ENCODE data around the gene PCNX2. TPM values are rescaled to one million over a fixed set of nuclear protein-coding genes. Genes with fewer than 3 reads are reported as not detected.

The PCNX2 gene
- total RNA-seq, 1 donor from 2014 or later, result 0.20 TPM

GRCh38 chr1:233233508-233234040 lies 62.0 kb downstream of the PCNX2 start:
- DNase-seq (ENCODE audit: low read depth in 2 of 2), result no peak

DNA sequence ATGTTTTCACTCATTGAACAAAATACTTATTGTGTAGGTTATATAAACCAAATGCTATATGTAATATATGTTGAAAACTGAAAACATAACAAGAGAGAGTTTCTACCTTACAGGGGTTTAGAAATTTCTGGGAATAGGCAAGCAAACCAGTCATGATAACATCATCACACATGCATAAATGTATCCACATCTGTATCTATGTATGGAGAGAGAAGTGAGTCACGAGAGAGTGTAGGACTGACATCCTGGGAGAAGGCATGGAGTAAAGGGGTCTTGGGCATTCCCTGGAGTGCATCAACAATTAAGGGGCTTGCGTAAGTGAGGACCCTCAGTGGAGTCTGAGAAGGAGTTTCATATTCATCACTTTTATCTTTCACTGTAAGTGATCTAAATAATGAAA lies 65.5 kb downstream of the PCNX2 start:
- no peak for DNase-seq (ENCODE audit: low read depth in 2 of 2)

DNA sequence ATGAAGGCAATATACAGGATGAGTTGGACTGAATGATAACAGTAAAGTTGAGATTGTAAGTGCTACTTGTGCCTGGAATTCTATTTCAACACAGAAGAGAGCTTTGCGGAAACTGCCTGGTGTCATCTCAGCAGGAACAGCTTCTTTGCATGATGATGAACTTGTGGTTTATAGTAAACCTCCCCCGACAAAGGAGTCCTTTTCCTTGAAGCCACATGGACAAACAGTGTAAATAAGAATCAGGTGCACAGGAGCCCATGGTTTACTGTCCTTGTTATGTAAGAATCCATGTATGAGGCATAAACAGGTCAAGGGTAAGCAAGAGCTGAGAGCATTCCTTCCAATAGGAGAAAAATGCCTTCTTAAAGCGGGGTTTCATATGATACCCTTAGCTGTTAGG lies 66.2 kb downstream of the PCNX2 start:
- DNase-seq (ENCODE audit: low read depth in 2 of 2), result no peak

DNA sequence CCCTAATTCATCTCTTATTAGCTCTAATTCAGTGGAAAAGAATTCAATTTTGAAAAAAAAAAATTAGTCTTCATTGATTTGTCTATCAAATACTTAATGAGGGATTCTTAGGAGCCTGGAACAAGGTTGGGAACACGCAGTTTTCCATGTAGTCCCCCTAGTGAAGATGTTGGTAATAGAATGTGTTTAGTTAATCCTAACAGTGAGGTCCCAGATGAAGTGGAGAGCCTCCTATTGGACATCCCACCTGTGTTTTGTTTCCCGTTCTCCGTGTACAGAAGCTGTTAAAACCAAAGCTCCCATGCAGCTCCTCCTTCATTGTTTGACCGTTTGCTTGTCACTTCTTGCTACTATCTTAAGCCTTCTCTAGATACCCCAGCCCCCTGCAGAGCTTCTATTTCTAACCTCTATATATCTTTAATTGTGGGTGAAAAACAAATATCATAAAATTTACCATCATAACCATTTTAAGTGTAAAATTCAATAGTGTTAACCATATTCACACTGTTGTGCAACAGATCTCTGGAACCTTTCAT lies 67.5 kb downstream of the PCNX2 start:
- no peak for DNase-seq (ENCODE audit: low read depth in 2 of 2)

- DNase-seq (ENCODE audit: low read depth in 2 of 2), result no peak
Observed at GRCh38 chr1:233224311-233224710, 71.2 kb downstream of the PCNX2 start.

GRCh38 chr1:233217832-233218231 lies 77.7 kb downstream of the PCNX2 start:
- no peak for DNase-seq (ENCODE audit: low read depth in 2 of 2)

- DNase-seq (ENCODE audit: low read depth in 2 of 2), result no peak
Observed at GRCh38 chr1:233216009-233216408, 79.5 kb downstream of the PCNX2 start.

DNA sequence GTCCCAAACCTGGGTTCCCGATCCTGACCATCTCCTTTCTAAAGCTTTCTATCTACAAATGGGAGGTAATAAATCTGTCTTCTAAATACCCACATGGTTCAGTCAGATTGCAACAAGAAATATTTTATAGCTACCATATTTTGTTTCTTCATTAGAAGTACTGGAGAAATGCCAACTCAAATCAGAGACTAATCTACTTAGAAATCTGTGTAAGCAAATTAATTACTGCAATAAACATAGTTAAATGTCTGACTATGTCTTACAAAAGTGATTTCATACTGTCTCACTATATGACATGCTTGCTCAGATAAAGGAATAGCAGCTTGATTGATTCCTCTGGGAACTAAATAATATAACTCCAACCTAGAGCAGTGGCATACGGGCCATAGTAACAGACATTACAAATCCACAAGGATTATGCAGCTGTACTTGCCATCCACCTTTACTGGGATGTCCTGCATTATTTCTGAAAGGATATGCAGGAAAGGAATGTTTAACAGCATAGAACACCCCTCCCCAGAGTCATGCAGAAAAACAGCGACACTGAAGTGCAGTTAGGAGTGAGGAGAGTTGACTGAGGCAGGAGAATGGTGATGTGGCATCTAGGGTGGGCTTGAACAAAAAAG lies 80.3 kb downstream of the PCNX2 start:
- DNase-seq (ENCODE audit: low read depth in 2 of 2), result no peak

GRCh38 chr1:233211595-233211994 lies 83.9 kb downstream of the PCNX2 start:
- no peak for DNase-seq (ENCODE audit: low read depth in 2 of 2)

GRCh38 chr1:233211106-233211505 lies 84.4 kb downstream of the PCNX2 start:
- no peak for DNase-seq (ENCODE audit: low read depth in 2 of 2)

DNA sequence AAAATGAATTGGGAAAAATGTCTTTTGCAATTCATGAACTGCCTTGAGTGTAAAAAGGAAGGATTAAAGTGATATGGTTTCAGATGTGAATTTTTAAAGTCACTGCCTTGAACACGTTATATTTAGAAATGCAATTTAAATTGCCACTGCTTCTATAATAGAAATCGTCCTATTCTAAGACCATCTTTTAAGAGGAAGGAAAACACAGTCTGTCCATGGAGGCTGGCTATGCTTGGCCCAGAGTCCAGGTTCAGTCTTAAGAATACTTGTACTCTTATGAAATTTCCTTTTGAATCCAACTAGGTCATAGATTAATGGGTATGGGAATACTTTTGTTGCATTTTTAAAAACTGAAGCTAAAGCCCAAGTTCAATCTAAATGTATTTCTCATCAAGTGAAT lies 86.0 kb downstream of the PCNX2 start:
- no peak for DNase-seq (ENCODE audit: low read depth in 2 of 2)

DNA sequence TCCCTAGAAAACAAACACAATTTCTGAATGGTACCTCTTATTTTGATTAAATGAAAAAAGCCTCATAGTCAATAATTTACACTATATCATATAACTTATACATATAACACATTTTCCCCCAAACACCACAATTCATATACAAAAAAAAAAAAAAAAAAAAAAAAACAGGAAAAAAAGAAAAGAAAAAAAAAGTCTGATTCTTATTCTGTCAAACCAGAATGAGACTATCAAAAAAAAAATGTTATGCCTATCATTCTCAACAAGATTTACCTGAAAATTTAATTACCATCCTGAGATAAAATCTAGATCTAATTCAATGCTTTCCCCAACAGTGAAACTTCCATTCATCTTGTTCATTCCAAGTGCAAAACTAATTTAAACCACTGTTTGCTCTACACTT lies 86.8 kb downstream of the PCNX2 start:
- DNase-seq (ENCODE audit: low read depth in 2 of 2), result no peak

- no peak for DNase-seq (ENCODE audit: low read depth in 2 of 2)
Observed at GRCh38 chr1:233197940-233198339, 97.6 kb downstream of the PCNX2 start.

- DNase-seq (ENCODE audit: low read depth in 2 of 2), result no peak
Observed at GRCh38 chr1:233193741-233194140, 101.8 kb downstream of the PCNX2 start.

- no peak for DNase-seq (ENCODE audit: low read depth in 2 of 2)
Observed at GRCh38 chr1:233190987-233191386, 104.5 kb downstream of the PCNX2 start.

DNA sequence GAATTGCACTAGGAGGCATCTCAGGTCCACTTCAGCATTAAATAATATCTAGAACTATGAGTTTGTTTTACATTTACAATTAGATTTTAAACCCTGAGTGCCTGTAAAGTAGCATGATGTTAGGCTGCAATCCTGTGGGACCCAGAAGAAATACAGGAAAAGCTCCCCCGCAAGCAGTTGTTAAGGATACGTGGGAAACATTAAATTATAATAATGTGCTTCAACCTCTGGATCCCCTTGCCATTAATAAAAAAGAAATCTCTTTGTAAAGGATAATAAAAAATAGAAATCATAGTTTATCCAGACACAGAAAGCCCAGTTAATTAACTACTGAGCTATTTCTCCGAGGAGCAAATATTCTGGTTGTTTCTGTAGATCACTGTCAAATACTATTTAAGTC lies 106.0 kb downstream of the PCNX2 start:
- DNase-seq (ENCODE audit: low read depth in 2 of 2), result no peak

DNA sequence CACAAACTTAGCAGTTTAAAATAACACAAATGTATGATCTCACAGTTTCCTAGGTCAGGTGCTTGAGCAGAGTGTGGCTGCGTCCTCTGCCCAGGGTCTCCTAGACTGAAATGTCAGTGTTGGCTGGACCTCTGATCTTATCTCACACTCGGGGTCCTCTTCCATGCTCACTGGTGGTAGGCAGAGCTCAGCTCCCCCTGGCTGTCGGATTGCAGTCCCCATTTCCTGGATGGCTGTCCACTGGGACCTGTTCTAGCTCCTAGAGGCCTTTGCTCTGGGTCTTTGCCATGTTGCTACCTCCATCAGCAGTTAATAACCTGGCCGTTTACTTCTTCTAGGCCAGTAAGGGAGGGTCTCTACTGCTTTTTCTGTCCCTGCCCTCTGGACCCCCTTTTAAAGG lies 107.5 kb downstream of the PCNX2 start:
- DNase-seq (ENCODE audit: low read depth in 2 of 2), result no peak

- DNase-seq (ENCODE audit: low read depth in 2 of 2), result peak in 1 of 2 donors; percentile 37
Observed at GRCh38 chr1:233183226-233184020, 112.1 kb downstream of the PCNX2 start.

DNA sequence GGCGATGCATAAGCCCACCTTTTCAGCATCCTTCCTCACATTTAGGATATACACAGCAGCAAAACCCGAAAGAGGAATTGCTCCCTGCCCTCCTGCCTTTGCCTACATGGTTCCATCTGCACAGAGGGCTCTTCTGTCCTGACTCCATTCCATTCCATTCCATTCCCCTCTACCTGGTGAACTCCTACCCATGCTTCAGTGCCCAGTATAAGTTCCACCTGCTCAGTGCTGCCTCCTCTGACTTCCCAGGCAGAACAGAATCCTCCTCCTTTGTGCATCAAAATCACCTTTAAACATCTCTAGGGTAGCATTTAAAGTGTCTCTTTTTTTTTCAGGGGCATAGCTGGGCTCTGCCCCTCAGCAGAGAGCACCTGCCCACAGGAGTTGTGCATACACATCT lies 112.9 kb downstream of the PCNX2 start:
- DNase-seq (ENCODE audit: low read depth in 2 of 2), result no peak

DNA sequence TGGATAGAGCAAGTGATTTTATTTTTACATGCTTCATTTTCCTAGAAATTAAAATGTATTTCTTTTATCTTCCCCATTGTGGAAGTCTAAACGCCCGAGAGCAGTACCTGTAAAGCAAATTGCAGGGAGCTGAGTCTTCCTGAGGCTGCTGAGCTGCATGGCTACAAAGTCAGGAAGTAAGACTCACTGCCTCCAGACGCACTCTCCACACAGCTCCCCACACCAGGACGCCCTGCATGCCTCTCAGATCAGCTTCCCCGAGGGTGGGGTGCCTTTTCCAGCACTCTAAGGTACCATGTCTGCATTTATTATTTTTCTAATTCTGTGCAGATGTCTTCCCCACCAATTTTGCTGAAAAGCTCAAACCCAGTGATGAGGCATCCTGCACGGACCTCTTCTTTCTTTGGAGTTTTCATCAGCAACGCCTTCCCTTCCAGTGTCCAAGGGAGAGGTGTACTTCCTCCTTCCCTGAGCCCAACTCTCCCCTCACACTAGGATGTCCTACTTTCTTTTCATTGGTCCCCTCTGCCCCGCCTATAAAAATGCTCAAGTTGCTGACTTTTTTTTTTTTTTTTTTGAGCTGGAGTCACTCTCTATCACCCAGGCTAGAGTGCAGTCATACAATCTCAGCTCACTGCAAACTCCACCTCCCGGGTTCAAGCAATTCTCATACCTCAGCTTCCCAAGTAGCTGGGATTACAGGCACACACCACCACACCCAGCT lies 114.7 kb downstream of the PCNX2 start:
- DNase-seq (ENCODE audit: low read depth in 2 of 2), result peak in 1 of 2 donors; percentile 66

- DNase-seq (ENCODE audit: low read depth in 2 of 2), result peak in 1 of 2 donors; percentile 34
Observed at GRCh38 chr1:233179638-233180037, 115.9 kb downstream of the PCNX2 start.

DNA sequence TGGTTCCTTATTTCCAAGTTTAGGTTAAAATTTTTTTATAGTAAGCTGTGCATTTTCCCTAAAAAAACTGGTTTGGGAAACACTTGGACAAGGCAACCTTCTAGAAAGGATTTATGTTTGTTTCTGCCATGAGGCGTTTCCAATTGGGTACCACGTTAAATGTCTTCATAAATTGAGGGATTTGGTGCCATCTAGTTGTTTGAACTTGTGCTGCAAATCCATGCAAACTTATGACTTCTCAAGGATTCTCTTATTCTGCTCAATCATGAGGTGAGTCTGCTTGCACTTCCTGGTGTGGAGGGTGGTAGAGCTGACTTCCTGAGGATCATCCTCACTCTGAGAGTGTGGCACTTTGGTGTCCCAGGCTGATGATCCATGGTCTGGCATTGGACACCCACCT lies 123.3 kb downstream of the PCNX2 start:
- peak; percentile 56 to 70 for DNase-seq (ENCODE audit: low read depth in 2 of 2)

All from lung microvascular endothelial cell (primary cell).